OCI-M2 (cell line): ENCODE data around the gene EN2.

ENCODE experiments used
- DNase-seq: peaks from one replicate; lab custom pipeline; 2025; ENCODE audit not compliant: unreplicated experiment; lab: John Stamatoyannopoulos, UW

EN2 gene

GRCh38 chr7:155450558-155450969, 7.4 kb upstream of the EN2 start:
- no peak for DNase-seq

- no peak for DNase-seq
Observed at GRCh38 chr7:155450970-155451801, 6.7 kb upstream of the EN2 start.

- DNase-seq = no peak
Observed at GRCh38 chr7:155451840-155452239, 6.1 kb upstream of the EN2 start.

GRCh38 chr7:155452505-155453295, 5.2 kb upstream of the EN2 start:
- no peak for DNase-seq

- no peak for DNase-seq
Observed at GRCh38 chr7:155453296-155454182, 4.4 kb upstream of the EN2 start.

GRCh38 chr7:155454183-155455112, 3.5 kb upstream of the EN2 start:
- no peak for DNase-seq

GRCh38 chr7:155455132-155455693, 2.7 kb upstream of the EN2 start:
- no peak for DNase-seq

- DNase-seq = no peak
Observed at GRCh38 chr7:155455776-155456737, 1.9 kb upstream of the EN2 start.

GRCh38 chr7:155456738-155457543, 988 bp upstream of the EN2 start:
- no peak for DNase-seq

- no peak for DNase-seq
Observed at GRCh38 chr7:155457544-155458110, 302 bp upstream of the EN2 start.

GRCh38 chr7:155458878-155459699, 1.2 kb downstream of the EN2 start:
- DNase-seq = no peak

- no peak for DNase-seq
Observed at GRCh38 chr7:155459700-155460461, 2.0 kb downstream of the EN2 start.

- no peak for DNase-seq
Observed at GRCh38 chr7:155460926-155461613, 3.1 kb downstream of the EN2 start.

GRCh38 chr7:155461631-155462030, 3.7 kb downstream of the EN2 start:
- no peak for DNase-seq

- DNase-seq = no peak
Observed at GRCh38 chr7:155462163-155462735, 4.3 kb downstream of the EN2 start.
